K562 (cell line): ENCODE measurements around the gene MGST2. TPM values are rescaled to one million over a fixed set of nuclear protein-coding genes. Genes with fewer than 3 reads are reported as not detected.
A peak's percentile ranks its signal among the peaks of the same experiment; 100 is the strongest.

Experiments
- ATAC-seq: fragments of 200-7000 bp; cut with Tn5 transposase; 3 replicates; pipeline ENCODE4 v1.9.1; 2020; ENCODE audit warnings: moderate library complexity
- BruUV-seq: library from RNA; stranded (reverse); fragments of 400-500 nt; replicated peaks from 2 replicates; lab custom pipeline; 2021; lab: Mats Ljungman, UMichigan
- CTCF ChIA-PET: fragments of 300-600 bp; formaldehyde crosslinking; extraction: SDS; loops from one replicate; lab custom pipeline; 2021; ENCODE audit warnings: low intra/inter-chr PET ratio; lab: Yijun Ruan, JAX
- POLR2A ChIA-PET: fragments of 300-600, 350-650 bp; sonication (Branson Sonifier 250); formaldehyde crosslinking; extraction: SDS; loops from one replicate; lab custom pipeline; 2021; ENCODE audit warnings: antibody characterized with exemption, inconsistent platforms; lab: Yijun Ruan, JAX
- DNase-seq, 4 experiments: peaks; one replicate each; pipeline versions ENCODE4 v3.0.0 to v3.0.0-alpha.2; 2011 to 2018; ENCODE audit warnings: low spot score in 3 of 4, mixed read lengths in 3 of 4; ENCODE audit errors: extremely low read depth in 1 of 4
- FAIRE-seq: peaks from 2 replicates; lab custom pipeline; 2011; peaks lifted over from hg19 to GRCh38; lab: Jason Lieb, UNC
- H2AFZ ChIP-seq: 2 replicates; pipeline ENCODE4 v1.6.0; 2011; ENCODE audit warnings: low read depth, low read length, control low read depth, inconsistent platforms
- H3K27ac ChIP-seq: fragments of 200-600 bp; 3 replicates; pipeline ENCODE4 v1.8.0; 2011; ENCODE audit warnings: low read depth, mild to moderate bottlenecking, control low read depth, inconsistent platforms, low read length, moderate library complexity, mixed read lengths; ENCODE audit errors: extremely low read depth
- H3K27me3 ChIP-seq, 2 experiments: fragments of 300-600 bp in 1 of 2; 2 replicates in 1 of 2; 3 replicates in 1 of 2; pipeline versions ENCODE4 v1.6.0 to v1.8.0; 2011; ENCODE audit warnings: inconsistent platforms in 2 of 2, low read length in 2 of 2, mild to moderate bottlenecking in 1 of 2, mixed read lengths in 1 of 2, moderate library complexity in 1 of 2; ENCODE audit not compliant: control insufficient read depth in 2 of 2, insufficient read depth in 2 of 2
- H3K36me3 ChIP-seq: fragments of 300-600 bp; 3 replicates; pipeline ENCODE4 v1.8.0; 2011; ENCODE audit warnings: mild to moderate bottlenecking, low read length, inconsistent platforms; ENCODE audit not compliant: control insufficient read depth, insufficient read depth
- H3K4me1 ChIP-seq, 2 experiments: fragments of 200-600 bp in 1 of 2; replicated peaks in 1 of 2; 2 replicates in 1 of 2; 3 replicates in 1 of 2; pipeline versions ENCODE4 v1.5.1 to v1.8.0; 2011; ENCODE audit warnings: inconsistent platforms in 2 of 2, low read length in 2 of 2, mild to moderate bottlenecking in 1 of 2, mixed read lengths in 1 of 2, moderate library complexity in 1 of 2; ENCODE audit not compliant: control insufficient read depth in 2 of 2, insufficient read depth in 2 of 2
- H3K4me2 ChIP-seq: 2 replicates; pipeline ENCODE4 v1.6.1; 2011; ENCODE audit warnings: low read length, control low read depth, inconsistent platforms, mixed read lengths; ENCODE audit not compliant: insufficient read depth
- H3K4me3 ChIP-seq: fragments of 200-600 bp; sonication (generic), shearing (Covaris generic); 2 replicates; pipeline ENCODE4 v1.5.1; 2016; ENCODE audit warnings: control low read depth, inconsistent platforms
- H3K79me2 ChIP-seq: fragments of 200-600 bp; 3 replicates; pipeline ENCODE4 v1.8.0; 2011; ENCODE audit warnings: low read length, inconsistent platforms; ENCODE audit not compliant: control insufficient read depth, insufficient read depth
- H3K9ac ChIP-seq, 2 experiments: 2 replicates each; pipeline versions ENCODE4 v1.6.0 to v1.6.1; 2011; ENCODE audit warnings: low read depth in 2 of 2, low read length in 2 of 2, control low read depth in 1 of 2, inconsistent platforms in 1 of 2, mild to moderate bottlenecking in 1 of 2, mixed read lengths in 1 of 2; ENCODE audit not compliant: insufficient read depth in 1 of 2
- H3K9me1 ChIP-seq: one replicate; pipeline ENCODE4 v1.6.0; 2011; ENCODE audit warnings: inconsistent platforms, mild to moderate bottlenecking, low read length, moderate library complexity; ENCODE audit not compliant: control insufficient read depth, insufficient read depth
- H3K9me3 ChIP-seq: replicated peaks from 2 replicates; pipeline ENCODE4 v1.5.1; 2011; ENCODE audit warnings: low read depth, low read length, inconsistent platforms; ENCODE audit not compliant: control insufficient read depth, insufficient read depth
- H4K20me1 ChIP-seq: replicated peaks from 2 replicates; pipeline ENCODE4 v1.6.1; 2011; ENCODE audit warnings: low read length, inconsistent platforms, mixed read lengths; ENCODE audit not compliant: control insufficient read depth, insufficient read depth
- CBFA2T2 ChIP-seq: fragments of 450-650 bp; conservative IDR thresholded peaks from 2 replicates; pipeline ENCODE4 v1.6.1; 2017; ENCODE audit warnings: mild to moderate bottlenecking
- ESRRB ChIP-seq: fragments of 250-450 bp; sonication (Bioruptor Pico); IDR thresholded peaks from 2 replicates; pipeline ENCODE4 v1.5.0; 2020; ENCODE audit warnings: mild to moderate bottlenecking, moderate library complexity, borderline replicate concordance
- PPARD ChIP-seq: fragments of 250-450 bp; sonication (Bioruptor Pico); IDR thresholded peaks from 2 replicates; pipeline ENCODE4 v1.8.0; 2022; ENCODE audit warnings: inconsistent platforms, mild to moderate bottlenecking, moderate library complexity
- RAD51 ChIP-seq: fragments of 450-650 bp; IDR thresholded peaks from 2 replicates; pipeline ENCODE4 v1.7.1; 2016; ENCODE audit warnings: low read depth, mild to moderate bottlenecking, borderline replicate concordance
- RBM34 ChIP-seq: fragments of 200-400 bp; formaldehyde crosslinking; IDR thresholded peaks from 2 replicates; pipeline ENCODE4 v1.6.1; 2018; ENCODE audit warnings: low read length, borderline replicate concordance; ENCODE audit not compliant: insufficient read depth
- ZNF3 ChIP-seq: fragments of 250-450 bp; sonication (Bioruptor Pico); IDR thresholded peaks from 2 replicates; pipeline ENCODE4 v1.5.0; 2021; ENCODE audit warnings: mild to moderate bottlenecking, moderate library complexity
- WGBS: fragments of 100-300 bp; shearing (Covaris generic); methylation state at CpG from one replicate; pipeline ENCODE4 v1.1.6; 2016; ENCODE audit warnings: low coverage, mixed read lengths; ENCODE audit not compliant: insufficient coverage; ENCODE audit errors: missing lambda C conversion rate; 5-methylcytosine and 5-hydroxymethylcytosine counted together
- in situ Hi-C: fragments of 300-500 bp; cut with MboI; formaldehyde crosslinking; loops from 4 replicates; pipeline ENCODE4 v1.15.0; 2018; ENCODE audit warnings: inconsistent platforms, mixed read lengths
- intact Hi-C: fragments of 100-400 bp; cut with micrococcal nuclease; formaldehyde crosslinking; loops from 2 replicates; pipeline ENCODE4 v1.14.2; 2022
- polyA plus RNA-seq, 8 experiments: library from polyadenylated mRNA; depleted of rRNA in 4 of 8; stranded (reverse) in 5 of 8; unstranded in 3 of 8; fragments of >200 nt; fragmentation: Nextera tagmentation in 2 of 8; fragmentation: Illumina TruSeq in 1 of 8; extraction: Ambion mirVana in 2 of 8; extraction: Trizol in 1 of 8; gene quantifications; 2 replicates each; pipeline versions ENCODE4 v1.2.1 to v1.2.3, GENCODE V29; 2011 to 2014; ENCODE audit warnings: inconsistent platforms in 1 of 8, missing spikeins in 1 of 8
- total RNA-seq, 7 experiments: library from RNA; depleted of rRNA in 6 of 7; stranded (reverse); fragments of >200 nt in 6 of 7; fragmentation: Illumina TruSeq in 2 of 7; extraction: Trizol in 2 of 7; gene quantifications; 2 replicates each; pipeline versions ENCODE4 v1.2.1 to v1.2.3, GENCODE V29; 2011 to 2021; ENCODE audit warnings: low replicate concordance in 1 of 7
- TF ChIP-seq, protein P1 (sequence below): sonication (generic); formaldehyde crosslinking; IDR thresholded peaks from 2 replicates; pipeline ENCODE4 v1.8.1; 2023; ENCODE audit warnings: missing genetic modification reagents, mild to moderate bottlenecking, borderline replicate concordance
- TF ChIP-seq, protein P2 (sequence below): sonication (generic); formaldehyde crosslinking; IDR thresholded peaks from 2 replicates; pipeline ENCODE4 v1.8.0; 2022; ENCODE audit warnings: mild to moderate bottlenecking, missing genetic modification reagents, borderline replicate concordance
- TF ChIP-seq, protein P3 (sequence below): sonication (generic); formaldehyde crosslinking; IDR thresholded peaks from 2 replicates; pipeline ENCODE4 v1.5.0; 2020; ENCODE audit warnings: missing genetic modification reagents
- TF ChIP-seq, protein P4 (sequence below): fragments of 250-450 bp; sonication (Bioruptor Pico); IDR thresholded peaks from 2 replicates; pipeline ENCODE4 v1.9.0; 2021; ENCODE audit warnings: mild to moderate bottlenecking, inconsistent platforms
- TF ChIP-seq, protein P5 (sequence below): sonication (generic); formaldehyde crosslinking; IDR thresholded peaks from 2 replicates; pipeline ENCODE4 v1.8.0; 2022; ENCODE audit warnings: mild to moderate bottlenecking, missing genetic modification reagents

Gene MGST2
- total and polyA plus RNA-seq, 9 of the 15 experiments (the other 6 are each of a cell fraction or from before 2014, with no cell fraction given) = 38.7 to 115 (median 84.6) TPM

DNA sequence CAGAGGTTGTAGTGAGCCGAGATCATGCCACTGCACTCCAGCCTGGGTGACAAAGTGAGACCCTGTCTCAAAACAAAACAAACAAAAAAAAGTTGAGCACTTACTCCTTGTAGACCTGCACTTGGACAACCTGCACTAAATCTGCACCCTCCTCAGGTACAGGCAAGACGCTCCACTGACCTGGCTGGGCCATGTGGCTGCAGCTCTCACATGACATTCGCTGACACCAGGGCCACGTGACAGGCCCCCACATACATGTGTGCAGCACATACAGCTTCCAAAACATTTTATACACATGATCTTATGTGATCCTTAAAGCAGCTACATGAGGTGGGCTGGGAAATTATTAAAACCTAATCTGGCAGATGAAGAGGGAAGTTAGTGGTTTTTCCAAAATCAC is 62.5 kb downstream of the MGST2 start:
- in situ Hi-C loops = no loop called here
- DNase-seq = no peak
- Histone ChIP-seq H3K4me1 (peaks cover 0 to 6% of the 10 kb centered on the region in 2 experiments; a peak in 2 of 5 replicates), H3K9me3 (no peaks in the 10 kb centered on the region), H4K20me1 (no peaks in the 10 kb centered on the region), H3K9ac (no peak overlapping the region), H3K9me1 (no peaks in the 10 kb centered on the region), H3K4me2 (no peak overlapping the region), H2AFZ (no peak overlapping the region), H3K27ac (no peak overlapping the region), H3K4me3 (no peak overlapping the region), H3K36me3 (no peaks in the 10 kb centered on the region), H3K27me3 (peaks cover 0 to 12% of the 10 kb centered on the region in 2 experiments; a peak in 2 of 5 replicates), H3K79me2 (no peaks in the 10 kb centered on the region)
- ChIA-PET CTCF (no interaction called here), POLR2A (interaction anchor here (1.3 kb wide), 1 partner anchor 36 kb away, joined by 4 read pairs; no protein-coding TSS in a partner anchor)
- intact Hi-C loops = no loop called here
- BruUV-seq = no TSS peak
- whole genome bisulfite sequencing = 45% methylated on average over 4 of the region's 4 CpGs
- no peak for ATAC-seq
- no peak for FAIRE-seq
- TF ChIP-seq RBM34 = no peak
- TF ChIP-seq, protein P1, sequence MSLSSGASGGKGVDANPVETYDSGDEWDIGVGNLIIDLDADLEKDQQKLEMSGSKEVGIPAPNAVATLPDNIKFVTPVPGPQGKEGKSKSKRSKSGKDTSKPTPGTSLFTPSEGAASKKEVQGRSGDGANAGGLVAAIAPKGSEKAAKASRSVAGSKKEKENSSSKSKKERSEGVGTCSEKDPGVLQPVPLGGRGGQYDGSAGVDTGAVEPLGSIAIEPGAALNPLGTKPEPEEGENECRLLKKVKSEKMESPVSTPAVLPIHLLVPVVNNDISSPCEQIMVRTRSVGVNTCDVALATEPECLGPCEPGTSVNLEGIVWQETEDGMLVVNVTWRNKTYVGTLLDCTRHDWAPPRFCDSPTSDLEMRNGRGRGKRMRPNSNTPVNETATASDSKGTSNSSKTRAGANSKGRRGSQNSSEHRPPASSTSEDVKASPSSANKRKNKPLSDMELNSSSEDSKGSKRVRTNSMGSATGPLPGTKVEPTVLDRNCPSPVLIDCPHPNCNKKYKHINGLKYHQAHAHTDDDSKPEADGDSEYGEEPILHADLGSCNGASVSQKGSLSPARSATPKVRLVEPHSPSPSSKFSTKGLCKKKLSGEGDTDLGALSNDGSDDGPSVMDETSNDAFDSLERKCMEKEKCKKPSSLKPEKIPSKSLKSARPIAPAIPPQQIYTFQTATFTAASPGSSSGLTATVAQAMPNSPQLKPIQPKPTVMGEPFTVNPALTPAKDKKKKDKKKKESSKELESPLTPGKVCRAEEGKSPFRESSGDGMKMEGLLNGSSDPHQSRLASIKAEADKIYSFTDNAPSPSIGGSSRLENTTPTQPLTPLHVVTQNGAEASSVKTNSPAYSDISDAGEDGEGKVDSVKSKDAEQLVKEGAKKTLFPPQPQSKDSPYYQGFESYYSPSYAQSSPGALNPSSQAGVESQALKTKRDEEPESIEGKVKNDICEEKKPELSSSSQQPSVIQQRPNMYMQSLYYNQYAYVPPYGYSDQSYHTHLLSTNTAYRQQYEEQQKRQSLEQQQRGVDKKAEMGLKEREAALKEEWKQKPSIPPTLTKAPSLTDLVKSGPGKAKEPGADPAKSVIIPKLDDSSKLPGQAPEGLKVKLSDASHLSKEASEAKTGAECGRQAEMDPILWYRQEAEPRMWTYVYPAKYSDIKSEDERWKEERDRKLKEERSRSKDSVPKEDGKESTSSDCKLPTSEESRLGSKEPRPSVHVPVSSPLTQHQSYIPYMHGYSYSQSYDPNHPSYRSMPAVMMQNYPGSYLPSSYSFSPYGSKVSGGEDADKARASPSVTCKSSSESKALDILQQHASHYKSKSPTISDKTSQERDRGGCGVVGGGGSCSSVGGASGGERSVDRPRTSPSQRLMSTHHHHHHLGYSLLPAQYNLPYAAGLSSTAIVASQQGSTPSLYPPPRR (CRISPR knock-in tag) = no peak
- TF ChIP-seq, protein P2, sequence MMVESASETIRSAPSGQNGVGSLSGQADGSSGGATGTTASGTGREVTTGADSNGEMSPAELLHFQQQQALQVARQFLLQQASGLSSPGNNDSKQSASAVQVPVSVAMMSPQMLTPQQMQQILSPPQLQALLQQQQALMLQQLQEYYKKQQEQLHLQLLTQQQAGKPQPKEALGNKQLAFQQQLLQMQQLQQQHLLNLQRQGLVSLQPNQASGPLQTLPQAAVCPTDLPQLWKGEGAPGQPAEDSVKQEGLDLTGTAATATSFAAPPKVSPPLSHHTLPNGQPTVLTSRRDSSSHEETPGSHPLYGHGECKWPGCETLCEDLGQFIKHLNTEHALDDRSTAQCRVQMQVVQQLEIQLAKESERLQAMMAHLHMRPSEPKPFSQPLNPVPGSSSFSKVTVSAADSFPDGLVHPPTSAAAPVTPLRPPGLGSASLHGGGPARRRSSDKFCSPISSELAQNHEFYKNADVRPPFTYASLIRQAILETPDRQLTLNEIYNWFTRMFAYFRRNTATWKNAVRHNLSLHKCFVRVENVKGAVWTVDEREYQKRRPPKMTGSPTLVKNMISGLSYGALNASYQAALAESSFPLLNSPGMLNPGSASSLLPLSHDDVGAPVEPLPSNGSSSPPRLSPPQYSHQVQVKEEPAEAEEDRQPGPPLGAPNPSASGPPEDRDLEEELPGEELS (CRISPR knock-in tag) = no peak
- TF ChIP-seq PPARD (CRISPR knock-in tag) = no peak
- TF ChIP-seq, protein P3, sequence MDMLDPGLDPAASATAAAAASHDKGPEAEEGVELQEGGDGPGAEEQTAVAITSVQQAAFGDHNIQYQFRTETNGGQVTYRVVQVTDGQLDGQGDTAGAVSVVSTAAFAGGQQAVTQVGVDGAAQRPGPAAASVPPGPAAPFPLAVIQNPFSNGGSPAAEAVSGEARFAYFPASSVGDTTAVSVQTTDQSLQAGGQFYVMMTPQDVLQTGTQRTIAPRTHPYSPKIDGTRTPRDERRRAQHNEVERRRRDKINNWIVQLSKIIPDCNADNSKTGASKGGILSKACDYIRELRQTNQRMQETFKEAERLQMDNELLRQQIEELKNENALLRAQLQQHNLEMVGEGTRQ (CRISPR knock-in tag) = peak; percentile 70
- peak; percentile 43; the same call in 1 of the 2 replicates for TF ChIP-seq CBFA2T2
- no peak for TF ChIP-seq ESRRB (CRISPR knock-in tag)
- no peak for TF ChIP-seq ZNF3 (CRISPR knock-in tag)
- TF ChIP-seq, protein P4, sequence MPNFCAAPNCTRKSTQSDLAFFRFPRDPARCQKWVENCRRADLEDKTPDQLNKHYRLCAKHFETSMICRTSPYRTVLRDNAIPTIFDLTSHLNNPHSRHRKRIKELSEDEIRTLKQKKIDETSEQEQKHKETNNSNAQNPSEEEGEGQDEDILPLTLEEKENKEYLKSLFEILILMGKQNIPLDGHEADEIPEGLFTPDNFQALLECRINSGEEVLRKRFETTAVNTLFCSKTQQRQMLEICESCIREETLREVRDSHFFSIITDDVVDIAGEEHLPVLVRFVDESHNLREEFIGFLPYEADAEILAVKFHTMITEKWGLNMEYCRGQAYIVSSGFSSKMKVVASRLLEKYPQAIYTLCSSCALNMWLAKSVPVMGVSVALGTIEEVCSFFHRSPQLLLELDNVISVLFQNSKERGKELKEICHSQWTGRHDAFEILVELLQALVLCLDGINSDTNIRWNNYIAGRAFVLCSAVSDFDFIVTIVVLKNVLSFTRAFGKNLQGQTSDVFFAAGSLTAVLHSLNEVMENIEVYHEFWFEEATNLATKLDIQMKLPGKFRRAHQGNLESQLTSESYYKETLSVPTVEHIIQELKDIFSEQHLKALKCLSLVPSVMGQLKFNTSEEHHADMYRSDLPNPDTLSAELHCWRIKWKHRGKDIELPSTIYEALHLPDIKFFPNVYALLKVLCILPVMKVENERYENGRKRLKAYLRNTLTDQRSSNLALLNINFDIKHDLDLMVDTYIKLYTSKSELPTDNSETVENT (CRISPR knock-in tag) = no peak
- TF ChIP-seq RAD51 = peak; percentile 72
- TF ChIP-seq, protein P5, sequence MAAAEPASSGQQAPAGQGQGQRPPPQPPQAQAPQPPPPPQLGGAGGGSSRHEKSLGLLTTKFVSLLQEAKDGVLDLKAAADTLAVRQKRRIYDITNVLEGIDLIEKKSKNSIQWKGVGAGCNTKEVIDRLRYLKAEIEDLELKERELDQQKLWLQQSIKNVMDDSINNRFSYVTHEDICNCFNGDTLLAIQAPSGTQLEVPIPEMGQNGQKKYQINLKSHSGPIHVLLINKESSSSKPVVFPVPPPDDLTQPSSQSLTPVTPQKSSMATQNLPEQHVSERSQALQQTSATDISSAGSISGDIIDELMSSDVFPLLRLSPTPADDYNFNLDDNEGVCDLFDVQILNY (CRISPR knock-in tag) = no peak
